HepG2 (cell line): Measurements from ENCODE around the gene CDC20B.

ENCODE experiments used
- CREB1 ChIP-seq, 2 experiments: fragments of 450-650 bp in 1 of 2; IDR thresholded peaks; 2 replicates each; pipeline ENCODE4 v1.6.1; 2016 to 2017; ENCODE audit warnings: control low read depth in 1 of 2, mild to moderate bottlenecking in 1 of 2, missing compliant biosample characterization in 1 of 2, missing genetic modification characterization in 1 of 2
- EP300 ChIP-seq, 3 experiments: sonication (generic) in 1 of 3; formaldehyde crosslinking in 1 of 3; IDR thresholded peaks; 2 replicates each; pipeline versions ENCODE4 v1.5.1 to v1.6.1; 2011 to 2020; ENCODE audit warnings: low read depth in 2 of 3, low read length in 2 of 3, borderline replicate concordance in 1 of 3, improper control_type of control experiment in 1 of 3, mild to moderate bottlenecking in 1 of 3, missing genetic modification reagents in 1 of 3, moderate library complexity in 1 of 3
- NFRKB ChIP-seq: fragments of 450-650 bp; IDR thresholded peaks from 2 replicates; pipeline ENCODE4 v1.6.1; 2017
- NR2C2 ChIP-seq: sonication (generic); formaldehyde crosslinking; IDR thresholded peaks from 2 replicates; pipeline ENCODE4 v1.4.0; 2020; ENCODE audit warnings: missing genetic modification reagents, mild to moderate bottlenecking, moderate library complexity, borderline replicate concordance
- POLR2A ChIP-seq, 2 experiments: IDR thresholded peaks; 2 replicates each; pipeline ENCODE4 v1.6.1; 2011; ENCODE audit warnings: low read depth in 2 of 2, low read length in 2 of 2, mild to moderate bottlenecking in 1 of 2, moderate library complexity in 1 of 2; ENCODE audit not compliant: insufficient read depth in 1 of 2
- ZSCAN30 ChIP-seq: sonication (generic); formaldehyde crosslinking; IDR thresholded peaks from 2 replicates; pipeline ENCODE4 v1.5.0; 2020; ENCODE audit warnings: mild to moderate bottlenecking, missing genetic modification reagents
- TF ChIP-seq, protein P1 (sequence below): sonication (generic); formaldehyde crosslinking; IDR thresholded peaks from 2 replicates; pipeline ENCODE4 v1.5.0; 2020; ENCODE audit warnings: mild to moderate bottlenecking, missing genetic modification reagents, moderate library complexity
- TF ChIP-seq, protein P2 (sequence below): sonication (generic); formaldehyde crosslinking; IDR thresholded peaks from 2 replicates; pipeline ENCODE4 v1.8.1; 2022; ENCODE audit warnings: mild to moderate bottlenecking, missing genetic modification reagents
- TF ChIP-seq, protein P3 (sequence below): sonication (generic); formaldehyde crosslinking; conservative IDR thresholded peaks from 2 replicates; pipeline ENCODE4 v1.8.0; 2022; ENCODE audit warnings: missing genetic modification reagents
- TF ChIP-seq, protein P4 (sequence below): sonication (generic); formaldehyde crosslinking; IDR thresholded peaks from 2 replicates; pipeline ENCODE4 v1.5.0; 2020; ENCODE audit warnings: mild to moderate bottlenecking, missing genetic modification reagents

DNA sequence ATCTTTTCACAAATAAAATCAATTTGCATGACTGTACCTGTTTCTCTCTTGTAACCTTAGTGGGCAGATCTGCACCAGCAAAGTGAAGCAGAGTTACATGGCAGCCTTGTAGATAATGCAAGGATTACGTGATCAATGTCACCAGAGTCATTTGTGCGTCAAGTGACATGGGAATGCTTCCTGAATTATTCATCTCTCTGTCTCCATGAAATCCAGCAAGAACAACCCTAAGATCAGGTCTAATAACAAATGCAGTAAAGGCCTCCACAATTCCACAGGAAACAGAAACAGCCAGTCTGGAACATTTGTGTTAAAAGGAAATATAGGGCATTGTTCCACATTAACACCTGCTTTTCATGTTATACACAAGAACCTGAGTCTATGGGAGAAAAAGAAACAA lies 62.8 kb downstream of the CDC20B start:
- TF ChIP-seq ZSCAN30 (CRISPR knock-in tag) (no peak), POLR2A (IDR thresholded peaks at IDR 0.05; ENCODE audit: insufficient read depth in 1 of 2, low read depth in 2 of 2, low read length in 2 of 2) (no peak), CREB1 (IDR thresholded peaks at IDR 0.05) (no peak), CREB1 (CRISPR knock-in tag; IDR thresholded peaks at IDR 0.05) (no peak), NR2C2 (CRISPR knock-in tag) (no peak), EP300 (IDR thresholded peaks at IDR 0.05; ENCODE audit: low read depth in 2 of 2, low read length in 2 of 2) (no peak), EP300 (CRISPR knock-in tag; IDR thresholded peaks at IDR 0.05; ENCODE audit: borderline replicate concordance) (no peak), NFRKB (no peak)
- TF ChIP-seq, protein P1, sequence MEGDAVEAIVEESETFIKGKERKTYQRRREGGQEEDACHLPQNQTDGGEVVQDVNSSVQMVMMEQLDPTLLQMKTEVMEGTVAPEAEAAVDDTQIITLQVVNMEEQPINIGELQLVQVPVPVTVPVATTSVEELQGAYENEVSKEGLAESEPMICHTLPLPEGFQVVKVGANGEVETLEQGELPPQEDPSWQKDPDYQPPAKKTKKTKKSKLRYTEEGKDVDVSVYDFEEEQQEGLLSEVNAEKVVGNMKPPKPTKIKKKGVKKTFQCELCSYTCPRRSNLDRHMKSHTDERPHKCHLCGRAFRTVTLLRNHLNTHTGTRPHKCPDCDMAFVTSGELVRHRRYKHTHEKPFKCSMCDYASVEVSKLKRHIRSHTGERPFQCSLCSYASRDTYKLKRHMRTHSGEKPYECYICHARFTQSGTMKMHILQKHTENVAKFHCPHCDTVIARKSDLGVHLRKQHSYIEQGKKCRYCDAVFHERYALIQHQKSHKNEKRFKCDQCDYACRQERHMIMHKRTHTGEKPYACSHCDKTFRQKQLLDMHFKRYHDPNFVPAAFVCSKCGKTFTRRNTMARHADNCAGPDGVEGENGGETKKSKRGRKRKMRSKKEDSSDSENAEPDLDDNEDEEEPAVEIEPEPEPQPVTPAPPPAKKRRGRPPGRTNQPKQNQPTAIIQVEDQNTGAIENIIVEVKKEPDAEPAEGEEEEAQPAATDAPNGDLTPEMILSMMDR = no peak
- TF ChIP-seq, protein P2, sequence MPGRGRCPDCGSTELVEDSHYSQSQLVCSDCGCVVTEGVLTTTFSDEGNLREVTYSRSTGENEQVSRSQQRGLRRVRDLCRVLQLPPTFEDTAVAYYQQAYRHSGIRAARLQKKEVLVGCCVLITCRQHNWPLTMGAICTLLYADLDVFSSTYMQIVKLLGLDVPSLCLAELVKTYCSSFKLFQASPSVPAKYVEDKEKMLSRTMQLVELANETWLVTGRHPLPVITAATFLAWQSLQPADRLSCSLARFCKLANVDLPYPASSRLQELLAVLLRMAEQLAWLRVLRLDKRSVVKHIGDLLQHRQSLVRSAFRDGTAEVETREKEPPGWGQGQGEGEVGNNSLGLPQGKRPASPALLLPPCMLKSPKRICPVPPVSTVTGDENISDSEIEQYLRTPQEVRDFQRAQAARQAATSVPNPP (CRISPR knock-in tag) = no peak
- TF ChIP-seq, protein P3, sequence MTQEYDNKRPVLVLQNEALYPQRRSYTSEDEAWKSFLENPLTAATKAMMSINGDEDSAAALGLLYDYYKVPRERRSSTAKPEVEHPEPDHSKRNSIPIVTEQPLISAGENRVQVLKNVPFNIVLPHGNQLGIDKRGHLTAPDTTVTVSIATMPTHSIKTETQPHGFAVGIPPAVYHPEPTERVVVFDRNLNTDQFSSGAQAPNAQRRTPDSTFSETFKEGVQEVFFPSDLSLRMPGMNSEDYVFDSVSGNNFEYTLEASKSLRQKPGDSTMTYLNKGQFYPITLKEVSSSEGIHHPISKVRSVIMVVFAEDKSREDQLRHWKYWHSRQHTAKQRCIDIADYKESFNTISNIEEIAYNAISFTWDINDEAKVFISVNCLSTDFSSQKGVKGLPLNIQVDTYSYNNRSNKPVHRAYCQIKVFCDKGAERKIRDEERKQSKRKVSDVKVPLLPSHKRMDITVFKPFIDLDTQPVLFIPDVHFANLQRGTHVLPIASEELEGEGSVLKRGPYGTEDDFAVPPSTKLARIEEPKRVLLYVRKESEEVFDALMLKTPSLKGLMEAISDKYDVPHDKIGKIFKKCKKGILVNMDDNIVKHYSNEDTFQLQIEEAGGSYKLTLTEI (CRISPR knock-in tag) = no peak
- TF ChIP-seq, protein P4, sequence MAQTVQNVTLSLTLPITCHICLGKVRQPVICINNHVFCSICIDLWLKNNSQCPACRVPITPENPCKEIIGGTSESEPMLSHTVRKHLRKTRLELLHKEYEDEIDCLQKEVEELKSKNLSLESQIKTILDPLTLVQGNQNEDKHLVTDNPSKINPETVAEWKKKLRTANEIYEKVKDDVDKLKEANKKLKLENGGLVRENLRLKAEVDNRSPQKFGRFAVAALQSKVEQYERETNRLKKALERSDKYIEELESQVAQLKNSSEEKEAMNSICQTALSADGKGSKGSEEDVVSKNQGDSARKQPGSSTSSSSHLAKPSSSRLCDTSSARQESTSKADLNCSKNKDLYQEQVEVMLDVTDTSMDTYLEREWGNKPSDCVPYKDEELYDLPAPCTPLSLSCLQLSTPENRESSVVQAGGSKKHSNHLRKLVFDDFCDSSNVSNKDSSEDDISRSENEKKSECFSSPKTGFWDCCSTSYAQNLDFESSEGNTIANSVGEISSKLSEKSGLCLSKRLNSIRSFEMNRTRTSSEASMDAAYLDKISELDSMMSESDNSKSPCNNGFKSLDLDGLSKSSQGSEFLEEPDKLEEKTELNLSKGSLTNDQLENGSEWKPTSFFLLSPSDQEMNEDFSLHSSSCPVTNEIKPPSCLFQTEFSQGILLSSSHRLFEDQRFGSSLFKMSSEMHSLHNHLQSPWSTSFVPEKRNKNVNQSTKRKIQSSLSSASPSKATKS (CRISPR knock-in tag) = no peak
